ENCODE measurements around the gene STMN3.

STMN3 gene

DNA sequence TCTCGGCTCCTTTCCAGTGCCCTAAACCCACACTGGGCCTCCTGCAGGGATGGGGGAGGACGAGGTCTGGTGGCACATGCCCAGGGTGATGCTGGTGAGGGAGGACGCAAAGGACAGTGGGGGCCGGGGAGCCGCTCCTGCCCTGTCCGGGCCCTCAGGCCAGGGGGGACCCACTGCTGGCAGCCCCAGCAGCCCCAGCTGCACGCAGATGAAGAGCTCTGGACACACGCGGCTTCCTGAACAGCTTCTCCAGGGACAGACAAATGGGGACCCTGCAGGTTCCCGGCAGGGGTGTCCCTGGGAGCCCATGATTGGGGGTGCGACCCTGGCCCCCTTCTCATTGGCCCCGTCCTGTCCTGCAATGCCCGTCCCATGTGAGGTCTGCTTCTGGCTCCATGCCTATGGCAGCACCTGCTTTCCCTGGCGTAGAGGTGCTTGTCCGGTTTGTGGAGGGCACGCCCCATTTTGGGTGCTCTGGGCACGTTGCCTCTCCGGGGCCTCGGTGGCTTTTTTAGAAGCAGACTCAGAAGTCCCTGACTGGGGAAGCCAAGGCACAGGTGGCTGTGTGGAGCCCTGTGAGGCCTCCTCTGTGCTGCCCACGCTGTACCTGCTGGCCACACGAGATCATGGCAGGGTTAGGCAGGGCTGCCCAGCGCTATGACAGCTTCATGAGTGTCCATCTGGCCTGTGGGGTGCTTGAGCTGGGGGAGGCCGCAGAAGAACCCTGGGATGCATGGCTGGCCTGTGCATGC lies 27.8 kb upstream of the STMN3 start:
- H3K36me3 ChIP-seq (ENCODE audit: insufficient read depth, low read length), result peaks cover 22% of the 10 kb centered on the region
- H4K20me1 ChIP-seq (ENCODE audit: insufficient read depth, low read length), result no peaks in the 10 kb centered on the region
- H3K9me3 ChIP-seq (ENCODE audit: low read length), result no peaks in the 10 kb centered on the region
- H2AFZ ChIP-seq (ENCODE audit: low read length), result no peak overlapping the region
- no peaks in the 10 kb centered on the region for H3F3A ChIP-seq (ENCODE audit: insufficient read depth, low read length)
- H3K4me1 ChIP-seq (ENCODE audit: insufficient read depth, low read length, severe bottlenecking), result no peaks in the 10 kb centered on the region
- no peak overlapping the region for H3K4me3 ChIP-seq (ENCODE audit: low read depth, low read length, poor library complexity, severe bottlenecking)
- TF ChIP-seq, protein P1, sequence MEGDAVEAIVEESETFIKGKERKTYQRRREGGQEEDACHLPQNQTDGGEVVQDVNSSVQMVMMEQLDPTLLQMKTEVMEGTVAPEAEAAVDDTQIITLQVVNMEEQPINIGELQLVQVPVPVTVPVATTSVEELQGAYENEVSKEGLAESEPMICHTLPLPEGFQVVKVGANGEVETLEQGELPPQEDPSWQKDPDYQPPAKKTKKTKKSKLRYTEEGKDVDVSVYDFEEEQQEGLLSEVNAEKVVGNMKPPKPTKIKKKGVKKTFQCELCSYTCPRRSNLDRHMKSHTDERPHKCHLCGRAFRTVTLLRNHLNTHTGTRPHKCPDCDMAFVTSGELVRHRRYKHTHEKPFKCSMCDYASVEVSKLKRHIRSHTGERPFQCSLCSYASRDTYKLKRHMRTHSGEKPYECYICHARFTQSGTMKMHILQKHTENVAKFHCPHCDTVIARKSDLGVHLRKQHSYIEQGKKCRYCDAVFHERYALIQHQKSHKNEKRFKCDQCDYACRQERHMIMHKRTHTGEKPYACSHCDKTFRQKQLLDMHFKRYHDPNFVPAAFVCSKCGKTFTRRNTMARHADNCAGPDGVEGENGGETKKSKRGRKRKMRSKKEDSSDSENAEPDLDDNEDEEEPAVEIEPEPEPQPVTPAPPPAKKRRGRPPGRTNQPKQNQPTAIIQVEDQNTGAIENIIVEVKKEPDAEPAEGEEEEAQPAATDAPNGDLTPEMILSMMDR (IDR thresholded peaks at IDR 0.05; ENCODE audit: low read length), result no peak
- no peak for TF ChIP-seq EZH2 (IDR thresholded peaks at IDR 0.05; ENCODE audit: borderline replicate concordance, low read length)
- H3K9ac ChIP-seq (ENCODE audit: low read length), result no peak overlapping the region
- no peaks in the 10 kb centered on the region for H3K27me3 ChIP-seq (ENCODE audit: insufficient read depth, low read length)
- no peak overlapping the region for H3K27ac ChIP-seq (ENCODE audit: low read depth, low read length, poor library complexity, severe bottlenecking)
- no peak overlapping the region for H3K4me2 ChIP-seq (ENCODE audit: low read length)
- no peaks in the 10 kb centered on the region for H3K9me2 ChIP-seq (ENCODE audit: low read depth, low read length)
- H3K79me2 ChIP-seq (ENCODE audit: insufficient read depth, low read length), result no peaks in the 10 kb centered on the region

DNA sequence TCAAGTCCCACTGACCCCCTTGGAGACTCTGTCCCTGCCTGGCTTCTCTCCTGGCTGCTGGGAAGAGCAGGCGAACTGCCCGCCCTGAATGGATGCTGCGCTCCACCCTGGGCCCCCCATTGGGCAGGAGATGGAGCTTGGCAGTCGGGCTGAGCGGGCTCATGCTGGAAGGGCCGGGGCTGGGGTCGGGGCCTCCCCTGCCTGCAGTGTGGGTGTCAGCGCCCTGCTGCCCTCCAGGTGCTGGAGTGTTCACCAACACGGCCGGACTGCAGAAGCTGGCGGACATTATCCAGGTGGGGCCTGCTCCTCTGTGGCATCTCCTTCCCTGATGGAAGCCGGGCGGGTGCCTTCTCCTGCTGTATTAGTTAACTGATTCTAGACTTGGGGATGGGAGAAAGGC lies 27.2 kb upstream of the STMN3 start:
- H3K36me3 ChIP-seq (ENCODE audit: insufficient read depth, low read length), result peaks cover 28% of the 10 kb centered on the region
- H3K4me1 ChIP-seq (ENCODE audit: insufficient read depth, low read length, severe bottlenecking), result no peaks in the 10 kb centered on the region
- H3K27me3 ChIP-seq (ENCODE audit: insufficient read depth, low read length), result no peaks in the 10 kb centered on the region
- H2AFZ ChIP-seq (ENCODE audit: low read length), result no peak overlapping the region
- H3F3A ChIP-seq (ENCODE audit: insufficient read depth, low read length), result no peaks in the 10 kb centered on the region
- no peak overlapping the region for H3K9ac ChIP-seq (ENCODE audit: low read length)
- H3K4me2 ChIP-seq (ENCODE audit: low read length), result no peak overlapping the region
- no peaks in the 10 kb centered on the region for H3K79me2 ChIP-seq (ENCODE audit: insufficient read depth, low read length)
- H3K9me2 ChIP-seq (ENCODE audit: low read depth, low read length), result no peaks in the 10 kb centered on the region
- no peak overlapping the region for H3K27ac ChIP-seq (ENCODE audit: low read depth, low read length, poor library complexity, severe bottlenecking)
- TF ChIP-seq, protein P1 (IDR thresholded peaks at IDR 0.05; ENCODE audit: low read length), result no peak
- no peak for TF ChIP-seq EZH2 (IDR thresholded peaks at IDR 0.05; ENCODE audit: borderline replicate concordance, low read length)
- no peak overlapping the region for H3K4me3 ChIP-seq (ENCODE audit: low read depth, low read length, poor library complexity, severe bottlenecking)
- H3K9me3 ChIP-seq (ENCODE audit: low read length), result no peaks in the 10 kb centered on the region
- H4K20me1 ChIP-seq (ENCODE audit: insufficient read depth, low read length), result no peaks in the 10 kb centered on the region

DNA sequence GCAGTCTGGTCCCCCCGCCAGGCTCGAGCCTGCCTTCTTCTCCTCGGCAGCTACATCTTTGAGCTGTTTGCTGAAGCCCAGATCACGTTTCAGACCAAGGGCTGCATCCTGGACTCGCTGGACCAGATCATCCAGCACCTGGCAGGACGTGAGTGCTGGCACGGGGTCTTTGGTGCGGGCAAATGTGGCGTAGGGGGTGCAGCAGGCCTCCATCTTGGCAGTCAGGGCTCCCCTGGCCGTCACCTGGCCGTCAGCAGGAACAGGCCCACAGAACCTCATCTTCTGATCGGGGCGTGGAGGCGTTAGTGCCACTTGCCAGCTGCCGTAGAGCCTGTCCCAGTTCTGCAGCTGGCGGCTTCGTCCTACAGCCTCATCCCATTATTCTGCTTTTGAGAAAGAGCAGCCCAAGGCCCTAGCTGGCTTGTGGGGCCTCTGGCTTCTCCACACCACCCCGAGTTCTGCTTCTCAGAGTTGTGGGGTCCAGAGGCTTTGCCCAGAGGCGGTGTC lies 26.6 kb upstream of the STMN3 start:
- no peaks in the 10 kb centered on the region for H3K4me1 ChIP-seq (ENCODE audit: insufficient read depth, low read length, severe bottlenecking)
- H3K27me3 ChIP-seq (ENCODE audit: insufficient read depth, low read length), result no peaks in the 10 kb centered on the region
- H3K9me3 ChIP-seq (ENCODE audit: low read length), result no peaks in the 10 kb centered on the region
- H3K4me2 ChIP-seq (ENCODE audit: low read length), result no peak overlapping the region
- H3K9ac ChIP-seq (ENCODE audit: low read length), result no peak overlapping the region
- H3F3A ChIP-seq (ENCODE audit: insufficient read depth, low read length), result no peaks in the 10 kb centered on the region
- no peak for TF ChIP-seq EZH2 (IDR thresholded peaks at IDR 0.05; ENCODE audit: borderline replicate concordance, low read length)
- TF ChIP-seq, protein P1 (IDR thresholded peaks at IDR 0.05; ENCODE audit: low read length), result no peak
- H3K9me2 ChIP-seq (ENCODE audit: low read depth, low read length), result no peaks in the 10 kb centered on the region
- H3K79me2 ChIP-seq (ENCODE audit: insufficient read depth, low read length), result no peaks in the 10 kb centered on the region
- H3K36me3 ChIP-seq (ENCODE audit: insufficient read depth, low read length), result peaks cover 29% of the 10 kb centered on the region
- H4K20me1 ChIP-seq (ENCODE audit: insufficient read depth, low read length), result no peaks in the 10 kb centered on the region
- no peak overlapping the region for H3K27ac ChIP-seq (ENCODE audit: low read depth, low read length, poor library complexity, severe bottlenecking)
- no peak overlapping the region for H3K4me3 ChIP-seq (ENCODE audit: low read depth, low read length, poor library complexity, severe bottlenecking)
- no peak overlapping the region for H2AFZ ChIP-seq (ENCODE audit: low read length)
